Colonic mucosa (tissue), 4 donors: Measurements from ENCODE around the gene ZNF45. TPM values are rescaled to one million over a fixed set of nuclear protein-coding genes. Genes with fewer than 3 reads are reported as not detected.

Source experiments
- DNase-seq: peaks from one replicate; pipeline ENCODE4 v3.0.0-alpha.2; 2020
- H3K27ac ChIP-seq: fragments of 200-600 bp; one replicate; pipeline ENCODE4 v1.8.0; 2021
- H3K27me3 ChIP-seq: fragments of 200-600 bp; one replicate; pipeline ENCODE4 v1.8.0; 2021
- H3K36me3 ChIP-seq: fragments of 200-600 bp; one replicate; pipeline ENCODE4 v1.8.0; 2021
- H3K4me1 ChIP-seq: fragments of 200-600 bp; one replicate; pipeline ENCODE4 v1.8.0; 2021; ENCODE audit warnings: mild to moderate bottlenecking
- H3K4me3 ChIP-seq: fragments of 200-600 bp; one replicate; pipeline ENCODE4 v1.8.0; 2021
- H3K9ac ChIP-seq, 2 donors: one replicate each; pipeline ENCODE4 v1.7.0; 2013; ENCODE audit warnings: control low read depth in 2 of 2, low read depth in 2 of 2, low read length in 2 of 2
- H3K9me3 ChIP-seq: fragments of 200-600 bp; one replicate; pipeline ENCODE4 v1.8.0; 2021
- CTCF ChIP-seq: fragments of 200-600 bp; IDR thresholded peaks from one replicate; pipeline ENCODE4 v1.8.0; 2022; ENCODE audit warnings: antibody characterized with exemption, mild to moderate bottlenecking
- intact Hi-C: fragments of 100-400 bp; cut with DNase I; formaldehyde crosslinking; loops from one replicate; pipeline ENCODE4 v1.14.1; 2022
- total RNA-seq, 2 donors: library from RNA; stranded (reverse); fragmentation: NEBNext Ultra II Directional in 1 of 2; extraction: Animal tissue kit (Norgen Biotek cat#: 25700) in 1 of 2; gene quantifications; one replicate each; pipeline ENCODE4 v1.2.1, GENCODE V29; 2021
- donor health status: healthy.
- donor health status: DM: no; HTN: no; CAD: no.
- donor health status: DM: no; HTN: no; CAD: no.

Gene ZNF45
- total RNA-seq, 2 donors from 2014 or later, result 8.1 to 8.7 TPM

DNA sequence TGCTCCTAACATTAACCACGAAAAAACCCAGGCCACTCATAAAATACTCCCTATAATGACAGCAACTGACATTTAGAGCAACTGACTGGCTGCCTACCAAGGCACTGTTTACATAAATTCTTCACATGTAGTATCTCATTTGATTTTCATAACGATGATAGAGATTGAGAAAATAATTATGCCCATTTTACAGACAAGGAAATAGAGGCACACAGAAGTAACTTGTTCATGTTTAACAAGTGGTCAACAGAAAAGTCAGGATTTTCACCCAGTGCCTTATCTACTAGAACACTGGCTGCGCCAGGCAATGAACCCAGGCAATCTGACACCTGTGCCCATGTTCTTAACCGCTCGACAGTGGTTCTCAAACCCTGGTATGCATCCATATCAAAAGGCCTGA lies 6.3 kb downstream of the ZNF45 start:
- Histone ChIP-seq H3K9ac (no peak overlapping the region), H3K9me3 (no peaks in the 10 kb centered on the region), H3K4me3 (no peak overlapping the region), H3K36me3 (peaks cover 23% of the 10 kb centered on the region), H3K27ac (no peak overlapping the region), H3K27me3 (no peaks in the 10 kb centered on the region), H3K4me1 (no peaks in the 10 kb centered on the region)
- intact Hi-C loops, result no loop called here
- TF ChIP-seq CTCF, result no peak
- DNase-seq, result no peak

DNA sequence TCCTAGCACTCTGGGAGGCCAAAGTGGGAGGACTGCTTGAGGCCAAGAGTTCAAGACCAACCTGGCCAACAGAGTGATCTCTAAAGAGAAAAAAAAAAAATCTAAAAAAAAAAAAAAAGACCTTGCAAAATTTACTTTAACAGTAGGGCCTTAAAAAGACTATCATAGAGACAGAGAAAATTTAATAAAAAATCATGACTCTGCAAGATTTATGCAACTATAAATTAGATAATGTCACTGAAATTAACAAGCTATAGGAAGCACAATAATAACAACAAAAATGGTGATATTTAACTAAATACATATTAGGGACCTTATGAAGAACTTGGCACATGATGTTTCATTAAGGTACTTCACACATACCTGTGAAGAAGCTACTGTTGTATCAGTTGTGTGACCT lies 11.2 kb downstream of the ZNF45 start:
- no peaks in the 10 kb centered on the region for H3K9me3 ChIP-seq
- no peaks in the 10 kb centered on the region for H3K4me1 ChIP-seq
- TF ChIP-seq CTCF, result no peak
- H3K27ac ChIP-seq, result no peak overlapping the region
- H3K9ac ChIP-seq, result no peak overlapping the region
- H3K27me3 ChIP-seq, result no peaks in the 10 kb centered on the region
- H3K4me3 ChIP-seq, result no peak overlapping the region
- peaks cover 22% of the 10 kb centered on the region for H3K36me3 ChIP-seq
- no peak for DNase-seq
- intact Hi-C loops, result no loop called here

DNA sequence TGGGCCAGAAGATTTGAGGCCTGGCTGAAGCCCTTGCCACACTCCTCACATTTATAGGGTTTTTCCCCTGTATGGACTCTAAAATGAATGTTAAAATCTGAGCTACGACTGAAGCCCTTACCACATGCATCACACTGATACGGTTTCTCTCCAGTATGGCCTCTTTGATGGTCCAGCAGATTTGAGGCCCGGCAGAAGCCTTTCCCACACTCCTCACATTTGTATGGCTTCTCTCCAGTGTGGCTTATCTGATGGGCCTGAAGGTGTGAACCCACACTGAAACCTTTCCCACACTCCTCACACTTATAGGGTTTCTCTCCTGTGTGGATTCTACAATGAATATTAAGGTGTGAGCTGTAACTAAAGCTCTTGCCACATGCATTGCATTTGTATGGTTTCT lies 21.0 kb downstream of the ZNF45 start:
- Histone ChIP-seq H3K36me3 (peaks cover 37% of the 10 kb centered on the region), H3K9ac (no peak overlapping the region), H3K27me3 (no peaks in the 10 kb centered on the region), H3K4me3 (no peak overlapping the region), H3K4me1 (no peaks in the 10 kb centered on the region), H3K9me3 (peaks cover 11% of the 10 kb centered on the region), H3K27ac (no peak overlapping the region)
- no peak for TF ChIP-seq CTCF
- no peak for DNase-seq
- intact Hi-C loops, result no loop called here

- no peak overlapping the region for H3K4me3 ChIP-seq
- peaks cover 11% of the 10 kb centered on the region for H3K9me3 ChIP-seq
- intact Hi-C loops, result no loop called here
- no peaks in the 10 kb centered on the region for H3K4me1 ChIP-seq
- no peak overlapping the region for H3K27ac ChIP-seq
- H3K27me3 ChIP-seq, result no peaks in the 10 kb centered on the region
- no peak for TF ChIP-seq CTCF
- no peak for DNase-seq
- H3K9ac ChIP-seq, result no peak overlapping the region
- H3K36me3 ChIP-seq, result peaks cover 30% of the 10 kb centered on the region
These were observed 21.7 kb downstream of the ZNF45 start for GRCh38 chr19:43913383-43913782.

GRCh38 chr19:43910884-43911283 lies 24.2 kb downstream of the ZNF45 start:
- no peak overlapping the region for H3K27ac ChIP-seq
- intact Hi-C loops, result no loop called here
- H3K4me1 ChIP-seq, result no peaks in the 10 kb centered on the region
- no peak for DNase-seq
- no peak overlapping the region for H3K9ac ChIP-seq
- H3K27me3 ChIP-seq, result no peaks in the 10 kb centered on the region
- no peak overlapping the region for H3K4me3 ChIP-seq
- TF ChIP-seq CTCF, result no peak
- peaks cover 21% of the 10 kb centered on the region for H3K36me3 ChIP-seq
- H3K9me3 ChIP-seq, result peaks cover 11% of the 10 kb centered on the region

GRCh38 chr19:43908659-43909058 lies 26.4 kb downstream of the ZNF45 start:
- intact Hi-C loops, result no loop called here
- Histone ChIP-seq H3K27me3 (no peaks in the 10 kb centered on the region), H3K4me3 (no peak overlapping the region), H3K4me1 (no peaks in the 10 kb centered on the region), H3K36me3 (no peaks in the 10 kb centered on the region), H3K9me3 (peaks cover under 1% of the 10 kb centered on the region), H3K9ac (no peak overlapping the region), H3K27ac (no peak overlapping the region)
- no peak for DNase-seq
- no peak for TF ChIP-seq CTCF
